GM19043 (cell line): ENCODE measurements around the gene ENDOV.

Experiments used
- ATAC-seq: cut with Tn5 transposase; IDR thresholded peaks from one replicate; pipeline ENCODE4 v1.9.1; 2021; ENCODE audit warnings: low read depth; ENCODE audit not compliant: unreplicated experiment

The ENDOV gene

GRCh38 chr17:80414803-80415625, at the start of gene ENDOV:
Gene ENDOV, plus strand, starts transcription at chr17:80415167. Its CDS starts 28 bp downstream, at chr17:80415195.
- ATAC-seq, result no peak

- no peak for ATAC-seq
Measured at GRCh38 chr17:80365983-80366382, 49.0 kb upstream of the ENDOV start.

GRCh38 chr17:80367503-80367902, 47.5 kb upstream of the ENDOV start:
- no peak for ATAC-seq

- no peak for ATAC-seq
Measured at GRCh38 chr17:80371196-80371595, 43.8 kb upstream of the ENDOV start.

GRCh38 chr17:80372456-80372855, 42.5 kb upstream of the ENDOV start:
- ATAC-seq, result no peak

- ATAC-seq, result no peak
Measured at GRCh38 chr17:80372922-80373570, 41.9 kb upstream of the ENDOV start.

- no peak for ATAC-seq
Measured at GRCh38 chr17:80374039-80374731, 40.8 kb upstream of the ENDOV start.

- ATAC-seq, result no peak
Measured at GRCh38 chr17:80374732-80375585, 40.0 kb upstream of the ENDOV start.

- ATAC-seq, result no peak
Measured at GRCh38 chr17:80376531-80376930, 38.4 kb upstream of the ENDOV start.

GRCh38 chr17:80377798-80378197, 37.2 kb upstream of the ENDOV start:
- no peak for ATAC-seq

GRCh38 chr17:80379348-80379747, 35.6 kb upstream of the ENDOV start:
- ATAC-seq, result no peak

- no peak for ATAC-seq
Measured at GRCh38 chr17:80380068-80380467, 34.9 kb upstream of the ENDOV start.

GRCh38 chr17:80380555-80381002, 34.4 kb upstream of the ENDOV start:
- ATAC-seq, result no peak

GRCh38 chr17:80381416-80381923, 33.5 kb upstream of the ENDOV start:
- ATAC-seq, result no peak

- no peak for ATAC-seq
Measured at GRCh38 chr17:80382446-80382845, 32.5 kb upstream of the ENDOV start.

GRCh38 chr17:80382956-80383355, 32.0 kb upstream of the ENDOV start:
- no peak for ATAC-seq

- no peak for ATAC-seq
Measured at GRCh38 chr17:80384078-80384960, 30.6 kb upstream of the ENDOV start.

GRCh38 chr17:80385046-80385445, 29.9 kb upstream of the ENDOV start:
- no peak for ATAC-seq

- ATAC-seq, result no peak
Measured at GRCh38 chr17:80386341-80386740, 28.6 kb upstream of the ENDOV start.
